ENCODE measurements around the gene RAB11B.

DNA sequence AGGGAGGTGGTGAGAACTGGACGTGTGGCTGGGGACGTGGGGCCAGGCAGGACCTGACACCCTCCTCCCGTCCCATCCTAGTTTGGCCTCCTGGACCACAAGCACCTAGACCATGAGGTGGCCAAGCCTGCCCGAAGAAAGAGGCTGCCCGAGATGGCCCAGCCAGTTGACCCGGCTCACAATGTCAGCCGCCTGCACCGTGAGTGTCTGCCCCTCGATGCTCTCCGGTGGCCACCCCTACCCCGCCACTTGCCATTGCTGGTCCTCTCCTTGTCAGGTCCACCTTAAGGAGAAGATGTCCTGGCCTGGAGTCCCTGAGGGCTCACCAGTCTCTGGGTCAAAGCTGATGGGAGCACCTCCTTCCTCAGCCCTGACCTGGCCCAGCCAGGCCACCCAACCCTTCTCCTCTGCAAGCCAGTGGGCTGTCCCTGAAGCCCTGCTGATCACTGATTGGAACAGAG, 24.0 kb upstream of the RAB11B start:
- TF ChIP-seq MAX (IDR thresholded peaks at IDR 0.05) (no peak), ZBTB21 (CRISPR knock-in tag; IDR thresholded peaks at IDR 0.05) (no peak), ZNF121 (CRISPR knock-in tag; IDR thresholded peaks at IDR 0.05) (no peak)
